HEK293T (cell line): ENCODE data around the gene FHAD1.

ENCODE experiments used
- BHLHE40 ChIP-seq: fragments of 450-650 bp; IDR thresholded peaks from 2 replicates; pipeline ENCODE4 v1.6.1; 2016; ENCODE audit warnings: mild to moderate bottlenecking, moderate library complexity, borderline replicate concordance
- FOXM1 ChIP-seq: fragments of 450-650 bp; IDR thresholded peaks from 2 replicates; pipeline ENCODE4 v1.6.1; 2017; ENCODE audit warnings: mild to moderate bottlenecking, borderline replicate concordance

DNA sequence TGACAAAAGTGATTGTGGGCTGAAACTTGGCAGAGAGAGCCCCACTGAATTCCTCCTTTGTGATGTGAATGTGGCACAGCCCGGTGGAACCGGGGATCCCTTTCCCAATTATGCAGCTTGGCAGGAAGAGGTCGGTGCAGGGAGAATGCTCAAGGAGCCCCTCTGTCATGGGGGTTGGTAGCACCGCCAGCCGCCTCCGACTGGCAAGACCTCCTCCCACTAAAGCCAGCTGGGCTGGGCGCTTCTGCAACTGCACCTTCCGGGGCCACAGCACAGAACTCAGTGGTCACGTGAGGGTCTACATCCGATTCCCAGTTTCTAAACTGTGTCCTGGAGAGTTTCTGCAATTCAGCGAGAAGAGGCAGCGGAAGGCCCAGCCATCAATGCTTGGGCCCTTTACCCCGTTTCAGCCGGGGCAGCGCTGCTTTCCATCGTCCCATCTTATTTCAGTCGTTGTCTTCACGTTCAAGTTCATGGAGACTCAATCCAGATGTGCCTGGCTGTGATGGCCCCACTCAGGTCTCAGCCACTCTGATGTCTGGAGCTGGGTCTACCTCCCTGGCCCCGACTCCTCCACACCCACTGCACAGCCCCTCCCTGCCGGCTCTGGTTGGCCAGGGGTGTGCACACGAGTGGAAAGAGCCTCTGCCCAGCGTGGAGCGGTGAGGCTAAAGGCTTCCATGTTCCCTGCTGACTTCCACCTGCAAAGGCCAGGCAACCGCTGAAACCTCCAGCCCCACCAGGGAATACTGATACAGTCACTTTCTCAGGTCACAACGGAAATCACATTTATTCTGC lies 39.8 kb upstream of the FHAD1 start:
- no peak for TF ChIP-seq BHLHE40
- no peak for TF ChIP-seq FOXM1
